ENCODE results near the gene BIN1. TPM values are rescaled to one million over a fixed set of nuclear protein-coding genes. Genes with fewer than 3 reads are reported as not detected.
"Not testable (repeated sequence)": the region's sequence is repeated elsewhere in the genome, so short reads cannot be mapped to it uniquely, and the experiment has no call there.

Gene BIN1
- total RNA-seq, 1 donor from 2014 or later = 71.6 TPM

DNA sequence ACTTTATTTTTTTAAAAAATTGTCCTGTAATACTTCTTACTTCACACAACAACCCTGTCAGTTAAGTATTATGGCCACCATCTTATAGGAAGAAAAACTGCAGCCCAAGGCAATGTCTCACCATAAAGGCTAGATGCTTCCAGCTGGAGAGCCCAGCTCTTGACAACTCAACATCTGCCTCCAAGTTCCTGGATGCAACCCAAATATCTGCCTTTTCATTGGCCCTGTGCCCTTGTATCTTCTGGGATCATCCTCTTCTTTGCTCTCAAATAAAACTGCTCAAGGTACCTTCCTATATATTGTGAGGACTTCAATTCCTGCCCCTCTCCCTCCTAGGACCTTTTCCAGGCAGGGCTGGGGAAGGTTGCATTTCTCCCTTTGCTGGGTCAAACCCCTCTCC is 69.5 kb downstream of the BIN1 start:
- Histone ChIP-seq H3K9me3 (no peaks in the 10 kb centered on the region), H3K4me3 (no peak overlapping the region), H3K27me3 (no peaks in the 10 kb centered on the region), H3K27ac (no peak overlapping the region), H3K36me3 (no peaks in the 10 kb centered on the region), H3K4me1 (no peaks in the 10 kb centered on the region)
- intact Hi-C loops (cut with DNase I) = no loop called here
- TF ChIP-seq, protein P1, sequence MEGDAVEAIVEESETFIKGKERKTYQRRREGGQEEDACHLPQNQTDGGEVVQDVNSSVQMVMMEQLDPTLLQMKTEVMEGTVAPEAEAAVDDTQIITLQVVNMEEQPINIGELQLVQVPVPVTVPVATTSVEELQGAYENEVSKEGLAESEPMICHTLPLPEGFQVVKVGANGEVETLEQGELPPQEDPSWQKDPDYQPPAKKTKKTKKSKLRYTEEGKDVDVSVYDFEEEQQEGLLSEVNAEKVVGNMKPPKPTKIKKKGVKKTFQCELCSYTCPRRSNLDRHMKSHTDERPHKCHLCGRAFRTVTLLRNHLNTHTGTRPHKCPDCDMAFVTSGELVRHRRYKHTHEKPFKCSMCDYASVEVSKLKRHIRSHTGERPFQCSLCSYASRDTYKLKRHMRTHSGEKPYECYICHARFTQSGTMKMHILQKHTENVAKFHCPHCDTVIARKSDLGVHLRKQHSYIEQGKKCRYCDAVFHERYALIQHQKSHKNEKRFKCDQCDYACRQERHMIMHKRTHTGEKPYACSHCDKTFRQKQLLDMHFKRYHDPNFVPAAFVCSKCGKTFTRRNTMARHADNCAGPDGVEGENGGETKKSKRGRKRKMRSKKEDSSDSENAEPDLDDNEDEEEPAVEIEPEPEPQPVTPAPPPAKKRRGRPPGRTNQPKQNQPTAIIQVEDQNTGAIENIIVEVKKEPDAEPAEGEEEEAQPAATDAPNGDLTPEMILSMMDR (IDR thresholded peaks at IDR 0.05) = no peak
- no peak for DNase-seq (ENCODE audit: low spot score in 2 of 2)

DNA sequence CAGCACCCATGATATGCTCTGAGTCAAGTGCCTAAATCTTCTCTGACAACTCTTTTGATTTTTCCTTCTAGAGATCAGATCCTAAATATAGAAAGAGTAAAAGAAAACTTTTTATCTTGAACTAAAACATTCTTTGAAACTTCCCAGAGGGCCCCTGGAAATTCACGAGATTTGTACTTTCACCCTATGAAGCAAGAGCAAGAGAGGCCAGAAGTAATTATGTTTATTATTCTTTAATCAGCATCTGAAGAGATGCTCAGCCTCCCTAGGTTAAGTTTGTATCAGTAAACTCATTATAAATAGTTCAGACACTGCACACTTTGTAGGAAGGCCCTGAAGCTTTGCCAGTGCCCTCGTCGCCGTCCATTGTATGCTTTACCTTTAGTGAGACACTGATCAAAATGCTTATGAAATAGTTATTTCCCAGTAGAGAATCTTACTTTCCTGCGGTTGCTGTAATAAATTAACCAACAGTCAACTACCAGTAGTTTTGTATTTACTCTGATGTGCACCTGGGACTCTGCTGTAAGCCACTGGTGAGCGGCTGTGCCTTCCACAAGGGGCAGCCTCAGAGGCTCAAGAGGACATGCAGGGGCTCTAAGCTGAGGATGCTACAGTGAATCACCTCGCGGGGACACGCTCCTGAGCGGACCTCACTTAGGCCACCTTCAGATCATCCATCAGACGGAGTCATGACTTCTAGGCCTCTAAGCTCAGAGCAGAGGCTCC is 71.9 kb downstream of the BIN1 start:
- Histone ChIP-seq H3K27me3 (no peaks in the 10 kb centered on the region), H3K4me1 (no peaks in the 10 kb centered on the region), H3K4me3 (no peak overlapping the region), H3K9me3 (no peaks in the 10 kb centered on the region), H3K27ac (no peak overlapping the region), H3K36me3 (no peaks in the 10 kb centered on the region)
- TF ChIP-seq, protein P1 (IDR thresholded peaks at IDR 0.05) = no peak
- intact Hi-C loops (cut with DNase I) = no loop called here
- DNase-seq (ENCODE audit: low spot score in 2 of 2) = no peak

DNA sequence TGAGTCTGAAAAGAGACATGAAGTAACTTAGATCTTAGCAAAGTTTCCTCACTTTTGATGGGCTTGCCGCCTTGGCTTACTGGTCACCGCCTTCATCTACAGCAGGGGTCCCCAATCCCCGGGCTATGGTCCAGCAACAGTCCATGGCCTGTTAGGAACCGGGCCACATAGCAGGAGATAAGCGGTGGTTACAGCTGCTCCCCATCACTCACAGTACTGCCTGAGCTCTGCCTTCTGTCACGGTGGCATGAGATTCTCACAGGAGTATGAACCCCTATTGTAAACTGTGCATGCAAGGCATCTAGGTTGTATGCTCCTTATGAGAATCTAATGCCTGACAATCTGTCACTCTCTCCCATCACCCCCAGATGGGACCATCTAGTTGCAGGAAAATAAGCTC is 72.9 kb downstream of the BIN1 start:
- Histone ChIP-seq H3K4me3 (no peak overlapping the region), H3K4me1 (no peaks in the 10 kb centered on the region), H3K9me3 (no peaks in the 10 kb centered on the region), H3K36me3 (no peaks in the 10 kb centered on the region), H3K27ac (no peak overlapping the region), H3K27me3 (no peaks in the 10 kb centered on the region)
- TF ChIP-seq, protein P1 (IDR thresholded peaks at IDR 0.05) = no peak
- intact Hi-C loops (cut with DNase I) = no loop called here
- no peak for DNase-seq (ENCODE audit: low spot score in 2 of 2)

DNA sequence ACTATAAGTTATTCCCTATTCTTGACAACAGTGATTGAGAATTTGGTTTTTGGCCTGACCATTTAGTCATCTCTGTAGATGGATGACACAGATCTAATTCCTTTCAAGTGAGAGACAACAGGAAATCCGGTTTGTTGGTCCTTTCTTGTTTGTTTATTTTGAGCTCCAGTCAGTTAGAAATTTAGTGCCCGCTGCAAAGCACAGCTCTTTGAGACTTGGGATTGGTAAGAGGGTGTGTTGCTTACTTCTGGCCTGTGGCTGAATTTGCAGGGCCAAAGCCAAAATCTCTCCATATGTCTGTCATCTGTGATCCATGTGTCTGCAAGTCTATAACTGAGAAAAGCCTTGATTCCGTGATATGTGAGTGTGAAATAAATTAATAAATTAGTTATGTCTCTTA is 74.3 kb downstream of the BIN1 start:
- Histone ChIP-seq H3K4me3 (no peak overlapping the region), H3K27me3 (peaks cover 1% of the 10 kb centered on the region), H3K36me3 (no peaks in the 10 kb centered on the region), H3K4me1 (no peaks in the 10 kb centered on the region), H3K27ac (no peak overlapping the region), H3K9me3 (no peaks in the 10 kb centered on the region)
- intact Hi-C loops (cut with DNase I) = no loop called here
- DNase-seq (ENCODE audit: low spot score in 2 of 2) = no peak
- TF ChIP-seq, protein P1 (IDR thresholded peaks at IDR 0.05) = no peak

DNA sequence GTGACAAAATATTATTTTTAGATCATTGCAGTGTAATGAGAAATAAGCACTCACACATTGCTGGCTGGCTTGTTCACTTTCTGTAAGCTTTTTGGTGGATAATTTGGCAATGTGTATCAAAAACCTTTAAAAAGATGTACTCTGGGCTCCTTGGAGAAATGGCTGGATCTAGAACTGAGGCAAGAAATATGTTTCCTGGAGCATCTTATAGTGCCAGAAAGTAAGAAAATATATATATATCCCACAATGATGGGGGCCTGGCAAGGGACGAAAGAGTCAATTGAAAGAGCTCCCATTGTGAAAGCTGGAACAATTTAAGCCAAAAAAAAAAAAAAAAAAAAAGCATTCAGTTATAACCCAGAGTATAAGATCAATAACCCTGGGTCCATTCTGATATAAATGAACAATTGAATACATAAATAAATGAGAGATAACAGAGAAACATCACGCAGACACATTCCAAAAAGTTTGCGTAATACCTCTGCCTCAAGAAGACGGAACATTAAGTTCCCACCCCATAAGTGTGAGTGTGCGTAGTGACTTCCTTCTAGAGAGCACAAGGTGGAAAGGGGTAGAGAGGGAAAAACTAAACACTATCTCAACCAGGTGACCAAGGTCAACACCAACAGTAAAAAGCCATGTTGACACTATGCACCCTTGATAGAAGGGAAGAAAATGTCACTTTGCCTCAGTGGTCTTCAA is 77.5 kb downstream of the BIN1 start:
- intact Hi-C loops (cut with DNase I) = loop anchor here (5.0 kb wide), 1 partner anchor 1058 kb away; no protein-coding TSS in a partner anchor
- no peak overlapping the region for H3K27ac ChIP-seq
- no peaks in the 10 kb centered on the region for H3K9me3 ChIP-seq
- TF ChIP-seq, protein P1 (IDR thresholded peaks at IDR 0.05) = no peak
- no peak for DNase-seq (ENCODE audit: low spot score in 2 of 2)
- H3K27me3 ChIP-seq = peaks cover 4% of the 10 kb centered on the region
- peaks cover 0 to 6% of the 10 kb centered on the region in 2 donors for H3K4me1 ChIP-seq
- no peaks in the 10 kb centered on the region for H3K36me3 ChIP-seq
- no peak overlapping the region for H3K4me3 ChIP-seq

DNA sequence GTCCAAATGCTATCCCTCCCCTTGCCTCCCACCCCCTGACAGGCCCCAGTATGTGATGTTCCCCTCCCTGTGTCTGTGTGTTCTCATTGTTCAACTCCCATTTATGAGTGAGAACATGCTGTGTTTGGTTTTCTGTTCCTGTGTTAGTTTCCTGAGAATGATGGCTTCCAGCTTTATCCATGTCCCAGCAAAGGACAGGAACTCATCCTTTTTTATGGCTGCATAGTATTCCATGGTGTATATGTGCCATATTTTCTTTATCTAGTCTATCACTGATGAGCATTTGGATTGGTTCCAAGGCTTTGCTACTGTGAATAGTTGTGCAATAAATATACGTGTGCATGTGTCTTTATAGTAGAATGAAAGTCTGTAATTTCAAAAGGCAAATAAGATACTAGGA is 78.2 kb downstream of the BIN1 start:
- intact Hi-C loops (cut with DNase I) = loop anchor here (5.0 kb wide), 1 partner anchor 1059 kb away; no protein-coding TSS in a partner anchor

More for the DNA sequence above, 78.2 kb downstream of the BIN1 start:
- not testable (repeated sequence) for H3K4me1 ChIP-seq; H3K27ac ChIP-seq; H3K36me3 ChIP-seq; H3K9me3 ChIP-seq; H3K4me3 ChIP-seq; DNase-seq (ENCODE audit: low spot score in 2 of 2); H3K27me3 ChIP-seq

Measured in ascending aorta (tissue), 2 donors.